ENCODE measurements around the gene EIF4G3. TPM values are rescaled to one million over a fixed set of nuclear protein-coding genes. Genes with fewer than 3 reads are reported as not detected.
A peak's percentile ranks its signal among the peaks of the same experiment; 100 is the strongest.
"Not testable (repeated sequence)": the region's sequence is repeated elsewhere in the genome, so short reads cannot be mapped to it uniquely, and the experiment has no call there.

Gene EIF4G3
- total and polyA plus RNA-seq, 3 experiments from 2014 or later, result 13.0 to 51.3 (median 46.8) TPM

DNA sequence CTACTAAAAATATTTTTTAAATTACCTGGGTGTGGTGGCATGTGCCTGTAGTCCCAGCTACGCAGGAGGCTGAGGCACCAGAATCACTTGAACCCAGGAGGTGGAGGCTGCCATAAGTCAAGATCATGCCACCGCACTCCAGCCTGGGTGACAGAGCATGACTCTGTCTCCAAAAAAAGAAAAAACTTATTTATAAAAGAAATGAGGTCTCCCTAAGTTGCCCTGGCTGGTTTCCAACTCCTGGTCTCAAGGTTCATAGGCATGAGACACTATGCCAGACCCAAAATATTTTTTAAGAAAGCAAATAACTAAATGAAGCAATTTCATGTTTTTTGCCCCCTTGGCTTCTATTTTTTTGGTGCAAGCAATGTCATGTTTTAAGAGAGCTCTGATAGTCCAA is 32.9 kb downstream of the EIF4G3 start:
- H3K9me3 ChIP-seq (ENCODE audit: low read length), result no peaks in the 10 kb centered on the region
- CTCF ChIA-PET, result no interaction called here
- Mint-ChIP-seq H3K4me3 (no peak overlapping the region), H3K9me3 (no peaks in the 10 kb centered on the region), H3K4me1 (no peaks in the 10 kb centered on the region), H3K27ac (no peak overlapping the region), H3K36me3 (peaks cover 0 to 19% (median 0%) of the 10 kb centered on the region in 3 donors), H3K27me3 (no peaks in the 10 kb centered on the region)
- H3K4me1 ChIP-seq (ENCODE audit: insufficient read depth, low read length), result no peaks in the 10 kb centered on the region
- H3K36me3 ChIP-seq (ENCODE audit: insufficient read depth, low read length), result no peaks in the 10 kb centered on the region
- POLR2A ChIA-PET, result no interaction called here
- H3K27me3 ChIP-seq (ENCODE audit: insufficient read depth, low read length, poor library complexity, severe bottlenecking), result no peaks in the 10 kb centered on the region
- H3K27ac ChIP-seq (ENCODE audit: low read depth, low read length), result no peak overlapping the region
- no peak for DNase-seq
- H3K4me3 ChIP-seq (ENCODE audit: low read length), result no peak overlapping the region

- no peak overlapping the region for H3K4me3 Mint-ChIP-seq
- H3K27ac ChIP-seq (ENCODE audit: low read depth, low read length), result no peak overlapping the region
- H3K9me3 Mint-ChIP-seq, result no peaks in the 10 kb centered on the region
- H3K36me3 ChIP-seq (ENCODE audit: insufficient read depth, low read length), result no peaks in the 10 kb centered on the region
- H3K27me3 Mint-ChIP-seq, result no peaks in the 10 kb centered on the region
- H3K27me3 ChIP-seq (ENCODE audit: insufficient read depth, low read length, poor library complexity, severe bottlenecking), result no peaks in the 10 kb centered on the region
- H3K4me3 ChIP-seq (ENCODE audit: low read length), result no peak overlapping the region
- no peaks in the 10 kb centered on the region for H3K4me1 Mint-ChIP-seq
- POLR2A ChIA-PET, result no interaction called here
- H3K27ac Mint-ChIP-seq, result no peak overlapping the region
- DNase-seq, result no peak
- CTCF ChIA-PET, result interaction anchor here (0.6 kb wide), 1 partner anchor 409 kb away, joined by 3 read pairs; no protein-coding TSS in a partner anchor
- H3K9me3 ChIP-seq (ENCODE audit: low read length), result no peaks in the 10 kb centered on the region
- H3K36me3 Mint-ChIP-seq, result peaks cover 0 to 18% (median 0%) of the 10 kb centered on the region in 3 donors
- no peaks in the 10 kb centered on the region for H3K4me1 ChIP-seq (ENCODE audit: insufficient read depth, low read length)
Measured at GRCh38 chr1:21143138-21143537, 33.6 kb downstream of the EIF4G3 start.

GRCh38 chr1:21141030-21141429 is 35.7 kb downstream of the EIF4G3 start:
- no peaks in the 10 kb centered on the region for H3K36me3 ChIP-seq (ENCODE audit: insufficient read depth, low read length)
- Mint-ChIP-seq H3K27ac (no peak overlapping the region), H3K27me3 (no peaks in the 10 kb centered on the region), H3K4me1 (peaks cover 0 to 2% (median 0%) of the 10 kb centered on the region in 3 donors), H3K9me3 (no peaks in the 10 kb centered on the region), H3K4me3 (no peak overlapping the region), H3K36me3 (peaks cover 0 to 16% (median 3%) of the 10 kb centered on the region in 3 donors)
- no peak overlapping the region for H3K27ac ChIP-seq (ENCODE audit: low read depth, low read length)
- H3K4me3 ChIP-seq (ENCODE audit: low read length), result no peak overlapping the region
- no peaks in the 10 kb centered on the region for H3K27me3 ChIP-seq (ENCODE audit: insufficient read depth, low read length, poor library complexity, severe bottlenecking)
- H3K9me3 ChIP-seq (ENCODE audit: low read length), result no peaks in the 10 kb centered on the region
- ChIA-PET POLR2A (no interaction called here), CTCF (no interaction called here)
- H3K4me1 ChIP-seq (ENCODE audit: insufficient read depth, low read length), result no peaks in the 10 kb centered on the region
- DNase-seq, result no peak

- H3K4me3 Mint-ChIP-seq, result no peak overlapping the region
- Histone ChIP-seq H3K36me3 (ENCODE audit: insufficient read depth, low read length) (no peaks in the 10 kb centered on the region), H3K27me3 (ENCODE audit: insufficient read depth, low read length, poor library complexity, severe bottlenecking) (no peaks in the 10 kb centered on the region), H3K4me1 (ENCODE audit: insufficient read depth, low read length) (no peaks in the 10 kb centered on the region), H3K4me3 (ENCODE audit: low read length) (no peak overlapping the region), H3K27ac (ENCODE audit: low read depth, low read length) (no peak overlapping the region), H3K9me3 (ENCODE audit: low read length) (no peaks in the 10 kb centered on the region)
- ChIA-PET POLR2A (no interaction called here), CTCF (interaction anchor here (1.0 to 1.5 kb wide), 2 partner anchors 25 to 443 kb away, joined by 3 read pairs; no protein-coding TSS in a partner anchor)
- H3K36me3 Mint-ChIP-seq, result peaks cover 4 to 19% (median 5%) of the 10 kb centered on the region in 3 donors
- no peak for DNase-seq
- H3K4me1 Mint-ChIP-seq, result peaks cover 0 to 2% (median 0%) of the 10 kb centered on the region in 3 donors
- peak overlapping the region in 1 of 8 donors; percentile 2 for H3K27ac Mint-ChIP-seq
- no peaks in the 10 kb centered on the region for H3K9me3 Mint-ChIP-seq
- H3K27me3 Mint-ChIP-seq, result no peaks in the 10 kb centered on the region
Measured at GRCh38 chr1:21139601-21140000, 37.1 kb downstream of the EIF4G3 start.

DNA sequence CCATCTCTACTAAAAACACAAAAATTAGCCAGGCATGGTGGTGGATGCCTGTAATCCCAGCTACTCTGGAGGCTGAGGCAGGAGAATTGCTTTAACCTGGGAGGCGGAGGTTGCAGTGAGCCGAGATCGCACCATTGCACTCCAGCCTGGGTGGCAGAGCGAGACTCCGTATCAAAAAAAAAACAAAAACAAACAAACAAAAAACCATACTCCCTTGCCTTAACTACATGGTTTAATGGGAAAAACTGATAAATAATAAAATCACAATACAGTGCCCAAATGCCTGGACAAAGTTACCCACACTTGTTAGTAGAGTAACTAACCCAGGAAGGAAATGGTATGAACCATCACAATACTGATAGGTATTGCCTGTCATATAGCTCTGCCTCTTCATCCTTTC is 40.4 kb downstream of the EIF4G3 start:
- H3K4me3 Mint-ChIP-seq; H3K36me3 ChIP-seq (ENCODE audit: insufficient read depth, low read length); DNase-seq; POLR2A ChIA-PET; H3K27ac ChIP-seq (ENCODE audit: low read depth, low read length); CTCF ChIA-PET; H3K4me3 ChIP-seq (ENCODE audit: low read length); H3K9me3 ChIP-seq (ENCODE audit: low read length); H3K4me1 Mint-ChIP-seq; H3K9me3 Mint-ChIP-seq; H3K27me3 ChIP-seq (ENCODE audit: insufficient read depth, low read length, poor library complexity, severe bottlenecking); H3K27me3 Mint-ChIP-seq; H3K4me1 ChIP-seq (ENCODE audit: insufficient read depth, low read length); H3K27ac Mint-ChIP-seq: not testable (repeated sequence)
- H3K36me3 Mint-ChIP-seq, result peaks cover 4 to 16% (median 5%) of the 10 kb centered on the region in 3 donors

DNA sequence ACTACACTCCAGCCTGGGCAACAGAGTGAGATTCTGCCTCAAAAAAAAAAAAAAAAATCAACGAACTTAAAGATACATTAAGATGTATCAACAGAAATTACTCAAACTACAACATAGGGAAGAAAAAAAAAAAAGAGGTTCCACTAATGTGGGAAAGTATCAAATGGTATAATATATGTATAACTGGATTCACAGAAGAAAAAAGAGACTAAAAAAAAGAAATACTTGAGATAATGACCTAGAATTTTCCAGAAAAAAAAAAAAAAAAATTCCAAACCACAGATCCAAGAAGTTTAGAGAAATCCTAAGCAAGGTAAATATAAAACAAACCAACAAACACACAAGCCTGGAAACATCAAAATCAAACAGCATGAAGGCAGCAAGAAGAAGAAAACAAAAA is 45.5 kb downstream of the EIF4G3 start:
- Mint-ChIP-seq H3K4me1 (no peaks in the 10 kb centered on the region), H3K9me3 (no peaks in the 10 kb centered on the region), H3K27me3 (no peaks in the 10 kb centered on the region), H3K27ac (no peak overlapping the region), H3K36me3 (peaks cover 6 to 20% (median 8%) of the 10 kb centered on the region in 3 donors), H3K4me3 (no peak overlapping the region)
- H3K36me3 ChIP-seq (ENCODE audit: insufficient read depth, low read length), result no peaks in the 10 kb centered on the region
- CTCF ChIA-PET, result no interaction called here
- POLR2A ChIA-PET, result no interaction called here
- no peak overlapping the region for H3K27ac ChIP-seq (ENCODE audit: low read depth, low read length)
- H3K9me3 ChIP-seq (ENCODE audit: low read length), result no peaks in the 10 kb centered on the region
- H3K27me3 ChIP-seq (ENCODE audit: insufficient read depth, low read length, poor library complexity, severe bottlenecking), result no peaks in the 10 kb centered on the region
- H3K4me1 ChIP-seq (ENCODE audit: insufficient read depth, low read length), result no peaks in the 10 kb centered on the region
- H3K4me3 ChIP-seq (ENCODE audit: low read length), result no peak overlapping the region
- DNase-seq, result no peak

DNA sequence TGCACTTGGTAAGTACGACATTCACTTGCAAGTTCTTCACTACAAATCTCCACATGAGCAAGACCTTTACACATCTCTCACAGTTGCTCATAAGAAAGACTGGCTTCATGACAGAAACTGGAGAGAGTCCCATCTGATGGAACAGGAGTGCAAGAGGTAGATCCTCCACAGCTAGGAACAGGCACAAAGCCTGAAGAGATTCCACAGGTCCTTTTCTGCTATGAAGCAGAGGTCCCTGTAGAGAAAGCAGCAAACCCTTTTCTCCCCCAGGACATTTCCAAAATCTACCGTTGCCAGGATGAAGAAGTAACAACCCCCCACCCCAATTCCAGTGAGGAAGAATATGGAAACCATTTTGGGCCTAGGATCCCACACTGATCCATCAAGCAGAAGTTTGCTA is 47.3 kb downstream of the EIF4G3 start:
- ChIA-PET CTCF (interaction anchor here (1.0 kb wide), 1 partner anchor 167 kb away, joined by 4 read pairs; no protein-coding TSS in a partner anchor), POLR2A (interaction anchor here (0.6 kb wide), 1 partner anchor 16 kb away, joined by 3 read pairs; no protein-coding TSS in a partner anchor)
- no peak overlapping the region for H3K4me3 ChIP-seq (ENCODE audit: low read length)
- H3K9me3 ChIP-seq (ENCODE audit: low read length), result no peaks in the 10 kb centered on the region
- peak overlapping the region in 2 of 8 donors; percentile 26 to 43 for H3K27ac Mint-ChIP-seq
- H3K4me1 Mint-ChIP-seq, result no peaks in the 10 kb centered on the region
- no peaks in the 10 kb centered on the region for H3K9me3 Mint-ChIP-seq
- no peak overlapping the region for H3K27ac ChIP-seq (ENCODE audit: low read depth, low read length)
- H3K36me3 ChIP-seq (ENCODE audit: insufficient read depth, low read length), result no peaks in the 10 kb centered on the region
- no peaks in the 10 kb centered on the region for H3K27me3 Mint-ChIP-seq
- H3K4me1 ChIP-seq (ENCODE audit: insufficient read depth, low read length), result no peaks in the 10 kb centered on the region
- no peaks in the 10 kb centered on the region for H3K27me3 ChIP-seq (ENCODE audit: insufficient read depth, low read length, poor library complexity, severe bottlenecking)
- DNase-seq, result no peak
- no peak overlapping the region for H3K4me3 Mint-ChIP-seq
- H3K36me3 Mint-ChIP-seq, result peaks cover 4 to 16% (median 4%) of the 10 kb centered on the region in 3 donors

GRCh38 chr1:21126324-21126723 is 50.4 kb downstream of the EIF4G3 start:
- no peaks in the 10 kb centered on the region for H3K4me1 ChIP-seq (ENCODE audit: insufficient read depth, low read length)
- ChIA-PET CTCF (interaction anchor here (1.2 kb wide), 1 partner anchor 12 kb away, joined by 3 read pairs; no protein-coding TSS in a partner anchor), POLR2A (no interaction called here)
- peaks cover 3% of the 10 kb centered on the region for H3K36me3 ChIP-seq (ENCODE audit: insufficient read depth, low read length)
- Mint-ChIP-seq H3K4me1 (no peaks in the 10 kb centered on the region), H3K4me3 (no peak overlapping the region), H3K27ac (no peak overlapping the region), H3K36me3 (peaks cover 4 to 27% (median 9%) of the 10 kb centered on the region in 3 donors), H3K9me3 (no peaks in the 10 kb centered on the region), H3K27me3 (no peaks in the 10 kb centered on the region)
- DNase-seq, result no peak
- no peaks in the 10 kb centered on the region for H3K9me3 ChIP-seq (ENCODE audit: low read length)
- H3K4me3 ChIP-seq (ENCODE audit: low read length), result no peak overlapping the region
- no peak overlapping the region for H3K27ac ChIP-seq (ENCODE audit: low read depth, low read length)
- no peaks in the 10 kb centered on the region for H3K27me3 ChIP-seq (ENCODE audit: insufficient read depth, low read length, poor library complexity, severe bottlenecking)
